ENCODE results near the gene CYP26B1.

The CYP26B1 gene

GRCh38 chr2:72140621-72140960 is 7.1 kb downstream of the CYP26B1 start:
- no peak for DNase-seq

GRCh38 chr2:72139874-72140620 is 7.6 kb downstream of the CYP26B1 start:
- no peak for DNase-seq

DNA sequence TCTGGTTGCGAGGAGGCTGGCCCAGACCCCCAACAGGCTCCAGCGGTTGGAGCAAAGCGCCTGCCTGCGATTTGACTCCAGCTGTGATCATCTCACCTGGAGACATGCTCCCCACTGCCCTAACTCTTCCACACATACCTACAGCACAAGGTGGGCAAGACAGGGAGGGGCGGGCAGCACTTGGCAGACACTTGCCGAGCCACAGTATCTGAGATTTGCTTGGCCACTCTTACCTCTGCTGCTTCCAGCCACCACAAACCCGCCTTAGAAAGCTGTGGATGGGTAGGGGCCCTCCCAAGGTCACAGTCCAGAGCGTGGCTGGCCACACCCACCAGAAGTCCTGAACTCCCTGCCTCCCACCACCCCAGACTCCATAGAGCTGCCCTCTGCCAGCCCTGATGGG is 8.2 kb downstream of the CYP26B1 start:
- DNase-seq: no peak

DNA sequence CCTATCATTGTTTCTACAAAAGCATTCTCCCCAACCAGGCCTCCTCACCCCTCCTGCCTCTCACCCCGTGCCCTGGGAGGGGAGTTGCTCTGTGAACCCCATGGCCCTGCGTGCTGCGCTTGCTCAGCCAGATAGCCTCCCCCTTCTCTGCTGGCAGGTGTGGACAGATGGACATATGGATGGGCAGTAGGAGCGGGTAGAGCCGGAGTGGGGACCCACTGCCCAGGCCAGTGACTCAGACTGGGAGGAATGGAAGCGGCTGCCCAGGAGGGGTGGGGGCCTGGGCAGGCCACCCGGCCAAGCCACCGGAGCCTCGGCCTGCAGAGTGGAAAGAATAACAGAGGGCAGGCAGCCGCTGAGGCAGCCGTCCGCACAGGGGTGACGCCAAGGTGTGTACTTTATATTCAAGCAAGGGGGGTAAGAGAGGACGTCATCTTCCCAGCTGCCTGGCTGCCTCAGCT is 8.7 kb downstream of the CYP26B1 start:
- no peak for DNase-seq

DNA sequence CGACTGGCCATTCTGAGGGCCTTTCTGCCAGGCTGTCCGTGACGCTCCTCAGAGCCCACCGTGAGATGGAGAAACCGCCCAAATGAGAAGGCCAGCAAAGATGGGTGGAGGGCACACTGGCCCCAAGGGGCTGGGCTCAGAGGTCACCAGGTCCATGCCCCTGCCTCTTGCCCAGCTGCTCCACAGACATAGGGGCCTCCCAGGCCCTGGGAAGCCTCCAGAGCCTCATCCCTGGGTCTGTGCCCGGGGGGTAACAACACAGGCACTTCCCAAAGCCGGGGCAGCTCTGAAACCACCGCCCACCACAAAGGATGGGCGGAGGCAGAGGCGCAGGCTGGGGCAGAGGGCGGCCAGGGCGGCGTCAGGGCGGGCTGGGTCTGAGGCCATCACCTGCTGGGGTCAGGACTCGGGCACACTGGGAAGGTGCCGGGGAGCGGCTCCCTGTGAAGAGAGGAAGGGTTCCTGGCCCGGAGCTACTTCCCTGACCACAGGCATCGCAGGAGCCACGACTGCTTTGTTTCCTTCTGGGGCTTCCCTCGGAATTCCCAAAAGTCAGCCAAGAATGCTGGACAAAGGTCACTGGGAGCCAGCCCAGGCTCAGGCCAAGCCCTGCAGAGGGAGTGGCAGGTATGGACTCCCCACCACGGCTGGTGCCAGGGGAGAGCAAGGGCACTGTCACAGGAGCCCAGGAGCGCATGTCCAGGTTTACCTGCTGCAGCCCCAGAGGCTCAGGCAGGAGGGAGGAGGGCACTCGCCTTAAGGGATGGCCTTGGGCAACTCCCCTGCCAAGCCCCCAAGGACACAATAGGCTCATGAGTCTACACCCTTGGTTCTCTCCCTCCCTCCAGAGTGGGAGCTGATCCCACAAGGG is 9.4 kb downstream of the CYP26B1 start:
- peak in 1 of 3 donors; percentile 19 for DNase-seq

DNA sequence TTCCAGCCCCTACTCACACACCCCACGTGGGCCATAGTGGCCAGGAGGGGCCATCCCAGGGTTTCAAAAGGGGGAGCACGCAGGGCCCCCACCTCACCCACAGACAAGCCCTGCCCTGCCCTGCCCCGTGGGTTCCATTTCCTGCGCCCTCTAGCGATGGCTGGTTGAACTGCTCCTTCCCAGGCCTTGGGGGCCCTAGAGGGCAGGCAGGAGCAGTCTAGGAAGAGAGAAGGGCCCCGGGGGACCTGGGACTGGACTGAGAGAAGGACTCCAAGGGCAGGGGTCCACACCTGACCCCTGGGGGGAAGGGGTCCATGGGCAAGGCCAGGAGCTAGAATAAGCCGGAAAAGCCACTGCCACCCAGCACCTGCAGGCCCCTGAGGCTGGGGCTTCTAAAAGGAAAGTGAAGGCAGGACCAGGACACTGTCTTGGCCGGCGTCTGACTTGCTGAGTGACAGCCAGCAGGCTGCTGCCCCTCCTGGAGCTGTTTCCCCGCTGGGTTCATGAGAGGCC is 10.1 kb downstream of the CYP26B1 start:
- DNase-seq: peak; percentile 66 to 78 (median 75)

DNA sequence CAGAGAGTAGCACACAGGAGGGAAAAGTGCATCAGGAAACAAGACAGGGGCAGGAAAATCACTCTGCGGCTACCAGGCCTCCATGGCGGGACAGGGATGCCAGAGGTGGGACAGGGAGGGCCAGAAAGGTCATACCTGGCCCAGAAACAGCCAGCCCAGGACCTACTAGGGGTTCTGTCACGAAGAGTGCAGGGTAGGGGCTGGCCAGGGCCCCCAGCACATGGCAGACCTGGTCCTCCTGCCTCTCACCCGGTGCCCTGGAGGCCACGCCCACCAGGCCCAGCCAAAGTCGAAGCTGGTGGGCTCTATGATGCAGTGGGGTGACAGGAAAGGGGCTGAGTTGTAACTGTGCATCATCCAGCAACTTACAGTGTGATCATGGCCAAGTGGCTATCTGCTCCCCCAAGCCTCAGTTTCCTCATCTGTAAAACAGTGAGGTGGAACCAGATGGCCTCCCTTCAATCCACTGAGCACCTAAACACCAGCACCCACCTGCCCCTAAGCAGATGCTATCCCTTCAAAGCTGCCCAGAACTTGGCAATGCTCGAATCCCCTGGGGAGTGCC is 10.6 kb downstream of the CYP26B1 start:
- DNase-seq: no peak

DNA sequence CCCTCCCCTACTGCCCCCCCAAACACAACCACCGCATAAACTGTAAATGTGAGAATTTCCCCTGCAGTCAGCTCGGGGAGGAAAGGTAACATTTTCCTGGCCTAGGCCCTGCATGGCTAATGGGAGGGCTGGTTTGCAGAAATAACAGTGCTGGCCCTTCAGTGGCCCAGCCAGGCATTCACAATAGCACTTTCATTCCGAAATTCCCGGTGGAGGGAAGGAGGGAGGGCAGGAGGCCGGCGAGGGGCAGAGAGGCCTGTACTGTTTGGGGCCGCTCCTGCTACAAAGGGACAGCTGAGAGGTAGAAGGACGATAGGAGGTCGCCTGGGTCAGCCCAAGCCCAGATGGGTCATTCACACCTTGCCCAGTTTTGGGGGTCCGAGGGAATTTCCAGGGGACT is 11.3 kb downstream of the CYP26B1 start:
- DNase-seq: no peak

- DNase-seq: no peak
Observed at GRCh38 chr2:72135921-72136320, 11.7 kb downstream of the CYP26B1 start.

- no peak for DNase-seq
Observed at GRCh38 chr2:72134997-72135800, 12.5 kb downstream of the CYP26B1 start.

GRCh38 chr2:72134408-72134996 is 13.2 kb downstream of the CYP26B1 start:
- no peak for DNase-seq

GRCh38 chr2:72133721-72134407 is 13.8 kb downstream of the CYP26B1 start:
- no peak for DNase-seq

DNA sequence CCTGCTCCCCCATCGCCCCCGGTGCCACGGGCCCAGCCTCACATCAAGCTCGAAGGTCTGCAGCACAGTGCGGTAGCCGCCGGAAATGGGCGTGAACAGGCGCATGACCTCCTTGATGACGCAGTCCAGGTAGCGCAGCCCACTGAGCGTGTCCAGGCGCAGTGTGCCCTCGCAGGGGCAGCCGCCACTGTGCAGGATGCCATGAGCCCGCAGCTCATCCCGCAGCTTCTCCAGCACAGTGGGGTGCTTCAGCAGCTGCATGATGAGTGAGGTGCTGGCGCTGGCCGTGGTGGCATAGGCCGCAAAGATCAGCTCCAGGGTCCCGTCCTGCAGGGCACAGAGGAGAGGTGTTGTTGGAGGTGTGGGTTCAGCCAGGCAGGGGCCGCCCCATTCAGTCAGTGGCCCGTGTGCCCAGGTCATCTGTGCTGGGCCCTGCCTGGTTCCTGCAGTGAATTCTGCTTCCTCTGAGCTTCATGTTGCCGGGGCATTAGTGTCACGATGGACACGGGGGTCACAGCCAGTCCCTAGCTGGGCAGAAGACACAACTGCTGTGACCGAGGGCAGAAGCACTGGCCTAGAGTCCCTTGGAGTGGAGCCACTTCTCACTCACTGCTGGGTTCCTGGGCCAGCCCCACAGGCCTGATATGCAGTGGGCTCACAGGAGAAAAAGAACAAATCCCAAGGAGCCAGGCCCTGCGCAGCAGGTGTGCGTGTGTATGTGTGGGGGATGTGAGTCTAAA is 14.5 kb downstream of the CYP26B1 start:
- no peak for DNase-seq

GRCh38 chr2:72131916-72132841 is 15.5 kb downstream of the CYP26B1 start:
- DNase-seq: no peak

DNA sequence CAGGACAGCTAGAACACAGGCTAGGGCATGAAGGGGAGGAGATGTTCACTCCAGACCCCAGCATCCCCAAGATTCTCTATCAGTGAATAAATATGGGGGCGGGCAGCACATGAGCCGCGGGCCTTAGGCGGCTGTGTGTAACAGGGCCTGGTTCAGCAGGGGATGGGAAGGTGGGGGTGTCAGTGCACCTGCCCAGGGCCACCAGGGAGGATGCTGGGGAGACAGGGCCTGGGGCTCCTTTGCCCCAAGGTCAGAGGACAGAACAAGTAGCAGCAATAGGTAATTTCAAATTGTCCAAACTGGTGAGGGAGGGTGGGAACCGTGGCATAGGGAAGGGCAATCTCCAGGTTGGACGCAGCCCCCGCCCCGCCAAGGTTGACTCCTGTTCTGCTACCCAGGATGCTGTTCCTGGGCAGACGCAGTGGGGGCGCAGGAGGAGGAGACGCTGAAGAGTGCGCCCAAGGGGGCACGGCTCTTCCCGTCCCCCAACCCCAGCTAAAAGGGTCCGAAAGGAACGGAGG is 16.2 kb downstream of the CYP26B1 start:
- no peak for DNase-seq

GRCh38 chr2:72130659-72131360 is 16.9 kb downstream of the CYP26B1 start:
- no peak for DNase-seq

- DNase-seq: no peak
Observed at GRCh38 chr2:72129681-72130340, 17.9 kb downstream of the CYP26B1 start.

DNA sequence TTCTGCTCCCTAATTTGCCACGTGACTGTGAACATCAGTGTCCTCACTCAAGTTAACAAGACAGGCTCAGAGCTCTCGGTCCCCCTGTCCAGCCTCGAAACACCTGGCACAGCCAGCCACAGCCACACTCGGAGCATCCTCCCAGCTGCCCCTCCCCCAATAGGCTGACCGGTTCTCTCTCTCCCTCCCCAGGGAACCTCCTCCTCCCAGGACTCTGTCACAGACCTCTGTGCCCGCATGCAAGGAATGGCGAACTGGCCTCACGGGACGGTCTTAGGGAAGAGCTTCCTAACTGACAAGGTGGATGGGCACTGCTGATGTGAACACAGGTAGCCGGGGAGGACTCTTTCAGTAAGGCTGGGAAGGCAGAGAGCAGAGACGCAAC is 18.8 kb downstream of the CYP26B1 start:
- DNase-seq: no peak
